HG03108 (cell line): ENCODE data around the gene SERINC2.
"Not testable (repeated sequence)": the region's sequence is repeated elsewhere in the genome, so short reads cannot be mapped to it uniquely, and the experiment has no call there.

ENCODE experiments used
- ATAC-seq: cut with Tn5 transposase; IDR thresholded peaks from one replicate; pipeline ENCODE4 v1.9.1; 2021; ENCODE audit warnings: moderate library complexity; ENCODE audit not compliant: unreplicated experiment

Gene SERINC2

DNA sequence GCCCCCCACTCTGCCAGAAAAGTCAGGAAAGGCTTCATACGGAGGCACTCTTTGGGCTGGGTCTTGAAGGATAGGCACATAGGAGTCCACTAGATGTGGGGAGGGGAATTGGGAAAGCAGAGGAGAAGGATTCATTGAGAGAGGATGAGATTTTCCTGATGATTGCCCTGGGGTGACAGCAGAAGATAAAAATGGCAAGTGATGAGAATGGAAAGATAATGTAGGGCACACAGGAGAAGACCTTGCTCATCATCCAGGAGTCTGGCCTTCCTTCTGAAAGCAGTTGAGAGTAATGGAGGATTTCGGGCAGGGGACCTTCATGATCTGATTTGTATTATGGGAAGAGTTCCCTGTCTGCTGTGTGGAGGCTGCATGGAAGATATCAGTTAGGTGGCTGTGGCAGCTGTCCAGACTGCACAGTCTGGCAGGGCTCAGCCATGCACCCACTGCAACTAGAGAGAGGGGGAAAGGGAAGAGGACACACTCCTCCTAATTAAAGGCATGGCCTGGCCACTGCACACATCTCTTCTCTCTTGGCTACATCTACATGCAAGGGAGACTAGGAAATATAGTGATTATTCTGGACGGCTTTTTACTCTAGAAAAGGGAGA lies 30.5 kb upstream of the SERINC2 start:
- no peak for ATAC-seq

DNA sequence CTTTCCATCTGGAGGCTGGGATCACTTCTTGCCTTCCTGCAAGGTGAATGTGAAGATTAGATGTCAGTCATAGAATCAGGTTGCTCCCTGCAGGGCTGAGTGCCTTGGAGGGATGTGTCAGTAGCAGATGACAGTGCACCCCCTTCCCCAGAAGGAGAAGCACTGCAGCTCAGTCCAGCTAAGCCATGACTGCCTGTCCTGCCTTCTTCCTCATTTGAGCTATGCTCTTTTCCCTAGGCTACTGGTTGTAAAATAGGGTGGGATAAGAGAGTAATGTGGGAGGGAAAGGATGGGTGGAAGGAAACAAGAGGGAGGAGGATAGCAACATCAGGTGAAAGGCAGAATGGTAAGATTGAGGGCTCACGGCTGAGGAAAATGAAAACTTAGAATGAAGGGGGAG lies 29.0 kb upstream of the SERINC2 start:
- ATAC-seq, result no peak

DNA sequence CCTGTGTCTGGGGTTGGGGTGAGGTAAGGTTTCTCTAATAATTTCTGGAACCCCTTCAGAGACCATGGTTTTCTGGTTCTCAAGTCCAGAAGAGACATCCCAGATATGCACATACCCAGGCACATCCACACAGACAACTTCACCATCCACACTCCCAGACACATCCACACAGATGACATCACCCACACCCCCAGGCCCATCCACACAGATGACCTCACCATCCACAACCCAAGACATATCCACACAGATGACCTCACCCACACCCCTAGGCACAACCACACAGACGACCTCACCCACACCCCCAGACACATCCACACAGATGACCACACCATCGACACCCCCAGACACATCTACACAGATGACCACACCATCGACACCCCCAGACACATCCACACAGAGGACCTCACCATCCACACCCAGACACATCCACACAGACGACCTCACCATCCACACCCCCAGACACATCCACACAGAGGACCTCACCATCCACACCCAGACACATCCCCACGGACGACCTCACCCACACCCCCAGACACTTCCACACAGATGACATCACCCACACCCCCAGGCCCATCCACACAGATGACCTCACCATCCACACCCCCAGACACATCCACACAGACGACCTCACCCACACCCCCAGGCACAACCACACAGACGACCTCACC lies 26.3 kb upstream of the SERINC2 start:
- ATAC-seq, result not testable (repeated sequence)

DNA sequence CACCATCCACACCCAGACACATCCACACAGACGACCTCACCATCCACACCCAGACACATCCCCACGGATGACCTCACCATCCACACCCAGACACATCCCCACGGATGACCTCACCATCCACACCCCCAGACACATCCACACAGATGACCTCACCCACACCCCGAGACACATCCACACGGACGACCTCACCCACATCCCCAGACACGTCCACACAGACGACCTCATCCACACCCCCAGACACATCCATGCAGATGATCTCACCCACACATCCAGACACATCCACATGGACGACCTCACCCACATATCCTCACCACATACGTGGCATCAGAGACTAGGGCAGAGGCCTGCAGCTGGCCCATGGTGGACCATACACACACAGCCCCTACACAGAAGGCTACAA lies 25.4 kb upstream of the SERINC2 start:
- no peak for ATAC-seq

DNA sequence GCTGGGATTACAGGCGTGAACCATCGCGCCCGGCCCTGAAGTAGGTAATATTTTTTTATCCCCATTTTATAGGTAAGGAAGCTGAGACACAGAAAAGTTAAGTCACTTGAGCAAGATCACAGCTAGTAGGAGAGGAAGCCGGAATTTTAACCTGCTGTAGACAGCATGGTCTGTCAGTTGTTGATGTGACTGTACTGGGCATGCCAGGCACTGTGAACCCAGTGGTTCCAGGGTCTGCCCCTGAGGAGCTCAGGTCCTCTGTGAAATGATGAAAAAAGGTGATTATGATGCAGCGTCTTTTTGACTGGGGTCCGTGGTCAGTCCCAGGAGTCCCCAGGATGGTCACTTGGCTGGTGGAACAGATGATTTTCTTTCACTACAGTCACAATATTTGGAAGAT lies 23.4 kb upstream of the SERINC2 start:
- no peak for ATAC-seq

DNA sequence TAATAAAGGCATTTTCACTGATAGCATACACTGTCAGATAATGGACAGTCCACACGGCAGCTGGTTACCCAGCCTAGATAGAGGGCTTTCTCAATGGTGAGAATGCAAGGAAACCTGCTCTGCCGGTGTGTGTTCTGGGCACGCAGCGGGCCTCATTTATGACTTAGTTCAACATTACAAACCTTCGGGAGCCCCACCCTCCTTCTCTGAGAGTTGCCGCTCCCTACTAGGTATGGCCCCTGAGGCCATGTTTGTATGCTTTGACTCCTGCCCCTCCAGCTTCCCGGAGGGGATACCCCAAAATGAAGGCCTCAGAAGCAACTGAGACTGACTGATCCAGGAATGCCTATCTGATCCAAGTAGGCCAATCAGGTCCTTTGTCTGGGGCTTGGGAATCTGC lies 22.9 kb upstream of the SERINC2 start:
- no peak for ATAC-seq

DNA sequence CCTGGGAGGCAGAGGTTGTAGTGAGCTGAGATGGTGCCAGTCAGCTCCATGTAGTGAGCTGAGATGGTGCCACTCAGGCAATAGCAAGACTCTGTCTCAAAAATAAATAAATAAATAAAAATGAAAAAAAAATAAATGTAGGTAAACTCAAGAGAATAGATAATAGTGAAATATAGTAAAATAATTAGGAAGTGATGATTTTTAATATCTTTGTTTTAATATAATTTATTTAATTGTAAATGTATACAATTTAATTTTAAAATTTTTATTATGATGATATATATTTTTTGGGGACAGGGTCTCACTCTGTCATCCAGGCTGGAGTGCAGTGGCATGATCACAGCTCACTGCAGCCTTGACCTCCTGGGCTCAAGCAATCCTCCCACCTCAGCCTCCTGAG lies 19.6 kb upstream of the SERINC2 start:
- ATAC-seq, result no peak

DNA sequence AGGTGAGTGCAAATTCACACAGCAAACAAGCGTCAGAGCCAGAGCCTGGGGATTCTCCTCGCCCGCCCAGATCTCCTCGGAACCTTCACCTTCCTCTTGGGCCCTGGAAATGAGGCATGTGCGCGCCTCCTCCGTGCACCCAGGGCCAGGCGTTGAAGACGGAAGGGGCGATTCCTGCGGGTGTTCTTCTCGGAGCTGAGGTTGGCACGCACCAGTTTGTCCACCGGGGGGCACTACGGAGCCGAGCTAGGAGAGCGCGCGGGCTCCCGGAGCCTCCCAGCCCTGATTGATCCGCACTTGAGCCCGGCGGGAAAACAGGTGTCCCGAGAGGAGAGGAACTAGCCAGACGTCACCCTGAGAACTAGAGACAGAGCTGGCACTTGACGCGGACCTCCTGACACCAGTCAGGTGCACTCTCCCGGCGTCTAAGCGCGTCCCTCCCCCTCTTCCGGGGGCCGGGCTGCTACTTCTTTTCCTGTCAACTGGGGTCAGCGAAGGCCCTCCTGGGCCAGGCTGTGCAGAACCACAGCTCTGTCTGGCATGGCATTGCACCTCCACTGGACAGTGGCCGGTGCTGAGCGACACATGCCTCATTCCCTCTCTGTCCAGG lies 18.3 kb upstream of the SERINC2 start:
- ATAC-seq, result peak; percentile 81

DNA sequence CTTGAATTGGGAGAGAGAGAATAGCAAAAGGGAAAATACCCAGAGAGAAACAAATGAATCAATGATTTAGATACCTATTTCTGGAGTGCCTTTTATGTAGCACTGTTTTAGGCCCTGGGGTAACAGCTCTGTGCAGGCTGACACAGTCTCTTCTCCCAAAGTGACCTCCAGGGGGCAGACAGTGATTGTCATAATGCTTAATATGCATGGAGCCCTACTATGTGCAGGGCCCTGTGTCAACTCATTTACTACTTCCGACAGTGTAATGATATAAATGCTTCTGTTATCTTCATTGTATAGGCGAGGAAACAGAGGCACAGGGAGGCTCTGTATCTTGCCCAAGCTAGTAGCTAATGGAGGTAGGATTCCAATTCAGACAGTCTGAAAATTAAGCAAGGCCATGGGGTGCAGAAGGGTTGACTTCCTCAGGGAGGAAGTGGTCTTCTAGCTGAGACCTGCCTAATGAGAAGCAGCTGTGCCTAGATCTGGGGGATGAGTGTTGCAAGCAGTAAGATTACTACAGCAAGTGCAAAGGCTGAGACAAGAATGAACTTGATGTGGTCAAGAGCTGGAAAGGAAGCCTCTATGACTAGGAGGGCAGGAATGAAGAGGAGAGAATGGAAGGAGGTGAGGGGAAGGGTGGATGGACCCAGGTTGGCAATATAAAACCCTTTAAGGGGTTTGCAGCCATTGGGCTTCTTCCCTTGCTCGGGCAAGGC lies 16.2 kb upstream of the SERINC2 start:
- no peak for ATAC-seq

DNA sequence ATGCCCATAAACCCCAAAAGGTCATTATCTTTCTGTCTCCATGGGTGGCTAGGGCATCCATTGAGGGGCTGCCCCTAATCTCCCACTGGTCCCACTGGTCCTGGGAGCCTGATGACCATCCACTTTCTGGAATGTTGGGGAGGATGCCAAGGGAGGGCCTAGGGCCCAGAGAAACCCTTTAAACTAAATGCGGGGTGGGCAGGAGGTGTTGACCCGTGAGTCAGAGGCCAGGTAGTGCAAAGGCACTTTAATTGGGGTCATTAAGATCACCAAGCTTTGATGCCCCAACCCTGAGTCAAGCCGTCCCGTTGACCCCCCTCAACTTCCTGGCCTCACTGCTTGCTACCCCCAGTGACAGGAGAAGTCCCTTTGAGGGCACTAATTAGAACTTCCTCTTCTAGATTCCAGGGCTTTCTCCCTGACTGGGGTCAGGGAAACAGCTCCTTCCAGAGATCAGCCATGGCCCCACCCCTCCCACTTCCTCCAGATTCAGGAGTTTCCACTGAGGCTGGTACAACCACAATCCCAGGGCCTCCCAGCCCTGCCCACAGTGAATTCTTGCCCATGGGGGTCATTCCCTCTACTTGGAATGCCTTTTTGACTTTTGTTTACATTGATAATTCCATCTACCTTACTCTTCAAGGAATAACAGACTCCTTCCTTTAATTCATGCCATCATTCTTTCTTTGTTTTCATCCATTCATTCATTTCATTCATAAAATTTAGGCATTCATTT lies 15.5 kb upstream of the SERINC2 start:
- ATAC-seq, result no peak

DNA sequence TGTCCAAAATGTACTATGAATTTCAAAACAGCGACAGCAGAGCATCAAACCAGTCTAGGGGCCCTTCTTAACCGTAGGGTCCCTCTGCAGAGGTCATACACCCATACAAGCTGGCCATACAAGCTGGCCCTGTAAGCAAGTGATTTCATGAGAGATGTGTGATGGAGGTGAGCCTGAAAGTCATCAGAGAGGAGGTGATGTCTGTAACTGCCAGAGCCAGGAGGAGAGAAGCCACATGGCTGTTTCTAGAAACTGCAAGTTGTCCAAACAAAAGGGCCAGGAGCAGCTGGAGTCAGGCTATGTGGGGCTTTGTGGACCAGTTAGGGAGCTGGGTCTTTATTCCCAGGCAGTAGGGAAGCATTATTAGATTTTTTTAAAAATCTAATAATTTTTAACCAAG lies 14.8 kb upstream of the SERINC2 start:
- ATAC-seq, result no peak

DNA sequence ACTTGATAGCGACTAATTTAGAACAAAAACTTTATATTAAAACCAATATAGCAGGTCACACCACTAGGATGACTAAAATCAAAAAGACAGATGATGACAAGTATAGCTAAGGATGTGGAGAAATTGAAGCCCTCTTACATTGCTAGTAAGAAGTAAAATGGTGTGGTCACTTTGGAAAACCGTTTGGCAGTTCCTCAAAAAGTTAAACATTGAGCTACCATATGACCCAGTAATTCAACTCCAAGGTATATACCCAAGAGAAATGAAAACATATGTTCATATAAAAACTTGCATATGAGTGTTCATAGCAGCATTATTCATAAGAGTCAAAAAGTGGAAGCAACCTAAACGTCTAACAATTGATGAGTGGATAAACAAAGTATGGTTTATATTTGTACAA lies 13.0 kb upstream of the SERINC2 start:
- ATAC-seq, result no peak

DNA sequence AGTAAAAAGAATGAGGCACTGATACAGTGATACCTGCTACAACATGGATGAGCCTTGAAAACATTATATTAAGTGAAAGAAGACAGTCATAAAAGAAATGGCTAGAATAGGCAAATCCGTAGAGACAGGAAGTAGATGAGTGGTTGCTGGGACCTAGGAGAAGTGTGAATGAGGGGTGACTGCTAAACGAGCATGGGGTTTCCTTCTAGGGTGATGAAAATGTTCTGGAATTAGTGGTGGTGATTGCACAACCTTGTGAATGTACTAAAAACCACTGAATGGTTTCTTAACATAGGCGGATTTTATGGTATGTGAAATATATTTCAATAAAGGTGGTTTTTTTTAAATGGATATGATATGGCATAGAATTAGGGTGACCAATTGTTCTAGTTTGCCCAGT lies 12.6 kb upstream of the SERINC2 start:
- ATAC-seq, result no peak

DNA sequence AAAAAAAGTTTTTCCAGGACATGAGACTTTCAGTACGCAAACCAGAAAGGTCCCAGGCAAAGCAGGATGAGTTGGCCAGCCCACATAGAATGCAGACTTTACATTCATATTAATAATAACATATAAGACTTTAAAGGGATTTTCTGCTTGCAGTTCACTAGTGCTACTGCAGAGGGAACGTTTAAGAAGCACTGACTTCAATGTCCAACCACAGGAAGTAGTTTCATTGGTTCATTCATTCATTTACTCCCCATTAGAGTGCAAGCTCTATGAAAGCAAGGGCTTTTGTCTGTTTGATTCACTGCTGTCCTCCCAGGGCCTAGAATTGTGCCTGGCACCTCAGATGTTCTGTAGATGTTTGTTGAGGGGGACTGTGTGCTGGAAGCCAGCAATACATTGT lies 11.8 kb upstream of the SERINC2 start:
- ATAC-seq, result no peak

DNA sequence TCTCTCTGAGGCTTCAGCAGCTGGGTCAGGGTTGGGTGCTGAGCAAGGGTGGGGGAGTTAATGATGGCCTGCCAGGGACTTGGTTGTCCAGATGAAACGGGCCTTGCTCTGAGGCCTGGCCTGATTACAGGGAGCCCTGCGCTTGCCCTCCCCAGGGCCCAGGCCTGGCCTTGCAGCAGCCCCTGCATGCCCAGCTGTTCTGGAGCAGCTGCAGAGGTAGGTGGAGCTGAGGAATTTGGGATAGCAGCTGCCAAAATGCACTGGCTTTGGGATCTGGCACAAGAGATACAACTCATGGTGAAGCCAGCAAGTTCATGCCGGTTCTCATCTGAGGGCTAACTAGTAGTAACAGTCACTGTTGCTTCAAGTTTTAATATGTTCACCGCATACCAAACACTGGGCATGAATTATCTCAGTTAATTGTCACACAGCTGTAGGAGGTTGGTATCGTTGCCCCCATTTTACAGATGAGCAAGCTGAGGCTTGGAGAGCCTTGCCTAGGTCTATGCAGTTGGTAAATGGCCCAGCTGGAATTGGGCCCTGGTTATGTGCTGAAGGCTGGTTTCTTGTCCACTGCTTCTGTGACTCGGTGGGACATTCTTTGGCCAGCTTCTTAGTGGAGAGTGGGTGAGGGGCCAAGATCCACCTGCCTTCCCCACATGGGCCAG lies 7.3 kb upstream of the SERINC2 start:
- ATAC-seq, result no peak

DNA sequence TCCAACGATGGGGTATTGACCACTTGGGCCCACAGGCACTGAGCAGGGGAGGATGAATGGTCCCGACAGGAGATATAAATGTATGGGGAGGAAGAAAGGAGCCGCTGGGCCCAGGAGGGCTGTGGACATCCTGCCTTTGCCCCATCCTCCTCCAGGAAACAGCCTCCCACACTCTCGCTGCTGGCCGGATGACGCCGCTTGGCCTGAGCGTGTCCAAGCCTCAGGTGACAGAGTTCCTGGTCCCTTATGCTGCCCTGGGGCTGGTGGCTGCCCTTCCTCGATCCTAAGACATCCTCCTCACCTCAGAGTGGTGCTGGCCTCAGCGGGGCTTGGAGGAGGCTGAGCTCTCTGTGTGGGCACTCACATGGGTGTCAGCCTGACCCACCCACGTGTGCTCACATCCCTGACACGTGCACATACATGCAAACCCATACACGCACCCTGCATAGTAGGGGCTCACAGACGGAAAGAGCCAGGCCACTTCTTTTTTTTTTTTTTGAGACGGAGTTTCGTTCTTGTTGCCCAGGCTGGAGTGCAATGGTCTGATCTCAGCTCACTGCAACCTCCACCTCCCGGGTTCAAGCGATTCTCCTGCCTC lies 5.9 kb upstream of the SERINC2 start:
- ATAC-seq, result no peak

DNA sequence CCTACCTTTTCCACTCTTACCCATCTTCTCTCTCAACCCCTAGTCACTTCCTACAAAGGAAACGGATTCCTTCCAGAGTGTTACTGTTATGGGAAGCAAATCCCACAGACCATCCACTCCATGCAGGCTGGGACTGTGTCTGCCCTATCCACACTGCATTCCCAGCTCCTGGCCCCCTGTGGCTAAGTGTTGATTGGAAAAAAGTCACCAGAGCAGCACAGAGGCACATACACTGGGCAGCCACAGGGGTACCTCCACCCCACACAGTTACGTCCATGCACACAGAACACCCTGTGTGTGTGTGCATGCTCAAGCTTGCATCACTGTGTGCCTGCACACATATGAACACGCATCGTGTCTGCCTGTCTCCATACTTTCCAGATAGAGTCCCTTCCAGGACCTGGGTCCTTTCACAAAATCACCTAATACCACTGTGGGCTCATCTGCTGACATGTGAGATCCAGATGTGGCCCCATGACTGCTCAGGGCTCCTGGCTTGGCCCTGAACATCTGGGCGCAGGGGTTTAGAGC lies 4.2 kb upstream of the SERINC2 start:
- no peak for ATAC-seq

DNA sequence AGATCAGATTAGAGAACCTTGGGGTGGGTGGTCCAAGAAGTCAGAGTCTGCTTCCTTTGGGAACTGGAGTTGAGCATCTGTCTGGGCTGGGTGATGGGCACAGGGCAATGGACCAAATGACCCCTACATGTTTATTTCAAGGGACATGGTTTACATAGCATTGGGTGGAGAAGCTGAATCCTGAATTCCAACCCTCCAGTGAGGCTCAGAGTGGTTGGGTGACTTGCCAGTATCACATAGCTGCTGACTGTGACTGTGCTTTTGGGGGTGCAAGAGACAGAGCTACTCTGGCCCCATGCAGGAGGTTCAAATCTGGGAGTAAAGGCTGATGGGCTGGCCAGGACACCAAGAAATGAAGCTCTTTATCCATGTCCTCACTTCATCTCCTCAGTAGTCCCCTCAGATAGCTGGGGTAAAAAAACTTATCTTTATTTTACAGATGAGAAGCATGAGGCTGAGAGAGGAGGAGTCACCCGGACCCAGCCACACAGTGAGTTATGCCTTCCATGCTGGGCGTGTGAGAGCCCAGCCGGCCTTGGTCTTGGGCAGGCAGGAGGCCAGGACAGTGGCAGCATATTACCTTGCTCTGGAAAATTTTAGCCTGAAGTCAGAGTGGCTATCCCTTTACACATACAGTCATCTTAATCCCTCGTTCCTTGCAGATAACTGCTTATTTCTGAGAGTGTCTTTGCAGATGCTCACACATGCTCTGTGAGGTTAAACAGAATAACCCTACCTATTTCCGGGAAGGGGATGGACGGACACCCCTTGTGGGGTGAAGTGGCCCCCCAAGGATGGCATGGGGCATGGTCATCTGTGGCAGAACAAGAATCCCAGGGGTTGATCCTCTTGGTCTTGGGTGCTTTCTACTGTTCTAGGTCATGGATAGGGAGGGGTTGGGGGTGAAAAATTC lies 2.8 kb upstream of the SERINC2 start:
- no peak for ATAC-seq

DNA sequence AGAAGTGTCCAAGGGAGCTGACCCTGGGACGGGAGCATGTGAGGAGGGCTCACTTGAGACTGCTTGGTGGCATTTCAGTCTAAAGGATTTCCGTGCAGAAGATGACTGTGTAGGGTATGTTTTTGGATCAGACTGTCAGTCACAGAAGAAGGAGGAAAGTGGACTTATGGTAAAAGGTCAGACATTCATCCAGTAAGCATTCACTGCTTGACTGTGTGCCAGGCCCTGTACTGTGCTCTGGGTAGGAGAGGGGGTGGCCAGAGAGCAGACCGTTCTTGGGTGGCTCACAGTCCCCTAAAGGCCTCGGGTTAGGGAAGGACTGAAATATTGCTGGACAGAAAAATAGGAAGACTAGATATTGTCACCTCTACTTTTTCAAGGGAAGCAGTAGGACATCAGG lies 2.1 kb upstream of the SERINC2 start:
- no peak for ATAC-seq
